NCI-H2227 (cell line): ENCODE results near the gene ARHGAP45.
"Not testable (repeated sequence)": the region's sequence is repeated elsewhere in the genome, so short reads cannot be mapped to it uniquely, and the experiment has no call there.

Source experiments
- DNase-seq: peaks from one replicate; lab custom pipeline; 2025; ENCODE audit not compliant: unreplicated experiment; lab: John Stamatoyannopoulos, UW

Gene ARHGAP45

GRCh38 chr19:1113030-1113985 lies 46.3 kb downstream of the ARHGAP45 start:
- no peak for DNase-seq

GRCh38 chr19:1113986-1114483 lies 47.1 kb downstream of the ARHGAP45 start:
- no peak for DNase-seq

- DNase-seq, result not testable (repeated sequence)
Measured at GRCh38 chr19:1114728-1115127, 47.8 kb downstream of the ARHGAP45 start.

- DNase-seq, result no peak
Measured at GRCh38 chr19:1115646-1116420, 48.9 kb downstream of the ARHGAP45 start.

- no peak for DNase-seq
Measured at GRCh38 chr19:1116726-1117581, 50.0 kb downstream of the ARHGAP45 start.

- DNase-seq, result no peak
Measured at GRCh38 chr19:1117654-1118053, 50.7 kb downstream of the ARHGAP45 start.

GRCh38 chr19:1118999-1119398 lies 52.0 kb downstream of the ARHGAP45 start:
- DNase-seq, result no peak

GRCh38 chr19:1119475-1120217 lies 52.7 kb downstream of the ARHGAP45 start:
- DNase-seq, result no peak

- no peak for DNase-seq
Measured at GRCh38 chr19:1121395-1121794, 54.4 kb downstream of the ARHGAP45 start.

- no peak for DNase-seq
Measured at GRCh38 chr19:1122021-1122971, 55.3 kb downstream of the ARHGAP45 start.

GRCh38 chr19:1122972-1123363 lies 56.0 kb downstream of the ARHGAP45 start:
- DNase-seq, result no peak

GRCh38 chr19:1123381-1123780 lies 56.4 kb downstream of the ARHGAP45 start:
- DNase-seq, result no peak

GRCh38 chr19:1123885-1124677 lies 57.1 kb downstream of the ARHGAP45 start:
- no peak for DNase-seq

- no peak for DNase-seq
Measured at GRCh38 chr19:1125601-1126467, 58.9 kb downstream of the ARHGAP45 start.

GRCh38 chr19:1126984-1127760 lies 60.2 kb downstream of the ARHGAP45 start:
- DNase-seq, result no peak

GRCh38 chr19:1128106-1128505 lies 61.1 kb downstream of the ARHGAP45 start:
- no peak for DNase-seq
